ENCODE measurements around the gene SF3A2.

DNA sequence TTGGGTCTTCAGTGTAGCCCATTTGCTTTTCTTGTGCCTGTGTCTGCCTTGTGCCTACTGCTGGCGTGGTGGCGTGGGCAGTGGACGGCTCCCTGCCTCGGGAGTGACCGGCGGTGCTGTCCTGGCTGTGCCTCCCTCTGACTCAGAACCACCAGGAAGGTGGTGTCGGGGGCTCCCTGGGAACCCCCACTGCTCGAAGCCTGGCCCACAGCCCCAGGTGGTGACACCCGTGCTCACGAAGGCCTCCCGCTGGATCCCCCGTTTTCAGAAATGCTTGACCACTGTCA, 7.4 kb downstream of the SF3A2 start:
- TF ChIP-seq CTCF (IDR thresholded peaks at IDR 0.05; ENCODE audit: poor library complexity, severe bottlenecking) (no peak), POLR2AphosphoS5 (IDR thresholded peaks at IDR 0.05) (no peak)

Data from neural cell (in vitro differentiated cells).